Osteocyte (in vitro differentiated cells): Measurements from ENCODE around the gene RBM7. TPM values are rescaled to one million over a fixed set of nuclear protein-coding genes. Genes with fewer than 3 reads are reported as not detected.

Experiments used
- DNase-seq: peaks from one replicate; pipeline ENCODE4 v3.0.0; 2021; ENCODE audit warnings: mixed read lengths; ENCODE audit not compliant: unreplicated experiment; ENCODE audit errors: extremely low spot score
- H3K27ac Mint-ChIP-seq: one replicate; pipeline ENCODE4 v1.8.0; 2021; ENCODE audit warnings: mild to moderate bottlenecking, mixed read lengths; ENCODE audit not compliant: unreplicated experiment
- H3K27me3 Mint-ChIP-seq: one replicate; pipeline ENCODE4 v1.8.0; 2021; ENCODE audit warnings: mixed read lengths; ENCODE audit not compliant: unreplicated experiment
- H3K36me3 Mint-ChIP-seq: one replicate; pipeline ENCODE4 v1.8.0; 2021; ENCODE audit warnings: mixed read lengths; ENCODE audit not compliant: unreplicated experiment
- H3K4me1 Mint-ChIP-seq: one replicate; pipeline ENCODE4 v1.8.0; 2021; ENCODE audit warnings: mixed read lengths; ENCODE audit not compliant: unreplicated experiment
- H3K4me3 Mint-ChIP-seq: one replicate; pipeline ENCODE4 v1.8.0; 2021; ENCODE audit warnings: mild to moderate bottlenecking, moderate library complexity, mixed read lengths; ENCODE audit not compliant: unreplicated experiment
- H3K9me3 Mint-ChIP-seq: one replicate; pipeline ENCODE4 v1.8.0; 2021; ENCODE audit warnings: mixed read lengths; ENCODE audit not compliant: unreplicated experiment
- total RNA-seq: library from RNA; stranded (reverse); gene quantifications from 2 replicates; pipeline ENCODE4 v1.2.1, GENCODE V29; 2021
- TF ChIP-seq, protein P1 (sequence below): fragments of 200-600 bp; sonication (generic); IDR thresholded peaks from 2 replicates; pipeline ENCODE4 v1.5.0; 2021; ENCODE audit warnings: antibody characterized with exemption, mild to moderate bottlenecking, moderate library complexity

RBM7 gene
- total RNA-seq, 1 donor from 2014 or later = 35.0 TPM

DNA sequence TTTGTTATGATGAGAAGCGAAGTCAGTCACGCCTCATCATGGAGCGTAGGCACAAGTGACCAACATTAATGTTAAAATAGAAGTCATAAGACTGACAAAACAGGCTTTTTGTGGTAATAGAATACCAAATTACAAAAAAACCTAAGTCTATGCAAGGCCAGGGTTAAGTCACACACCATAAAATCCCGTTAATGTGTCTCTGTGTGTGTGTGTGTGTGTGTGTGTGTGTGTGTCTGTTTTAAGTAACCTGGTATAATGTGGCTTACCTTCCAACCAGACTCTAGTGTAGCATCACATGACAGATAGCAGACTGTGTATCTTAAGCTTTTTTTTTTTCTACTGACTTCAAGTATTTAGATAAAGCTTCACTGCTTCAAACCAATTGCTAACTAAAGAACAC is 38.1 kb upstream of the RBM7 start:
- Mint-ChIP-seq H3K9me3 (no peaks in the 10 kb centered on the region), H3K27ac (no peak overlapping the region), H3K36me3 (no peaks in the 10 kb centered on the region), H3K4me3 (no peak overlapping the region), H3K4me1 (peaks cover 31% of the 10 kb centered on the region), H3K27me3 (no peaks in the 10 kb centered on the region)
- no peak for DNase-seq
- TF ChIP-seq, protein P1, sequence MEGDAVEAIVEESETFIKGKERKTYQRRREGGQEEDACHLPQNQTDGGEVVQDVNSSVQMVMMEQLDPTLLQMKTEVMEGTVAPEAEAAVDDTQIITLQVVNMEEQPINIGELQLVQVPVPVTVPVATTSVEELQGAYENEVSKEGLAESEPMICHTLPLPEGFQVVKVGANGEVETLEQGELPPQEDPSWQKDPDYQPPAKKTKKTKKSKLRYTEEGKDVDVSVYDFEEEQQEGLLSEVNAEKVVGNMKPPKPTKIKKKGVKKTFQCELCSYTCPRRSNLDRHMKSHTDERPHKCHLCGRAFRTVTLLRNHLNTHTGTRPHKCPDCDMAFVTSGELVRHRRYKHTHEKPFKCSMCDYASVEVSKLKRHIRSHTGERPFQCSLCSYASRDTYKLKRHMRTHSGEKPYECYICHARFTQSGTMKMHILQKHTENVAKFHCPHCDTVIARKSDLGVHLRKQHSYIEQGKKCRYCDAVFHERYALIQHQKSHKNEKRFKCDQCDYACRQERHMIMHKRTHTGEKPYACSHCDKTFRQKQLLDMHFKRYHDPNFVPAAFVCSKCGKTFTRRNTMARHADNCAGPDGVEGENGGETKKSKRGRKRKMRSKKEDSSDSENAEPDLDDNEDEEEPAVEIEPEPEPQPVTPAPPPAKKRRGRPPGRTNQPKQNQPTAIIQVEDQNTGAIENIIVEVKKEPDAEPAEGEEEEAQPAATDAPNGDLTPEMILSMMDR = no peak

DNA sequence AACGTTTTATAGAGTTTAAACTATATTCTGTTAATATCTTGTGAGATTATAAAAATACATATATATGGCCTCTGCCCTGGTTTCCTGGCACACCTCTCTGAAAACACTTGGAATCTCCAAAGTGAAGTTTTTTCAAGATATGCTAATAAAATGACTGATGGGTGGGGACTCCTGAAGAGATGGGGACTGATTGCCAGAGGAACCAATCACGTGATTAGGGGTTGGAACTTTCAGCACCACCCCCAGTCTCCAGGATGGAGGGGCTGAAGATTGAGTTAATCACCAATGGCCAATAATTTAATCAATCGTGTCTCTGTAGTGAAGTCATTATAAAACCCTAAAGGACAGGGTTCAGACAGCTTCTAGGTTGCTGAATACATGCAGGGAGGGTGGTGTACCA is 37.5 kb upstream of the RBM7 start:
- Mint-ChIP-seq H3K27ac (no peak overlapping the region), H3K4me1 (peaks cover 37% of the 10 kb centered on the region), H3K27me3 (no peaks in the 10 kb centered on the region), H3K36me3 (no peaks in the 10 kb centered on the region), H3K9me3 (no peaks in the 10 kb centered on the region), H3K4me3 (no peak overlapping the region)
- TF ChIP-seq, protein P1 = no peak
- DNase-seq = no peak

DNA sequence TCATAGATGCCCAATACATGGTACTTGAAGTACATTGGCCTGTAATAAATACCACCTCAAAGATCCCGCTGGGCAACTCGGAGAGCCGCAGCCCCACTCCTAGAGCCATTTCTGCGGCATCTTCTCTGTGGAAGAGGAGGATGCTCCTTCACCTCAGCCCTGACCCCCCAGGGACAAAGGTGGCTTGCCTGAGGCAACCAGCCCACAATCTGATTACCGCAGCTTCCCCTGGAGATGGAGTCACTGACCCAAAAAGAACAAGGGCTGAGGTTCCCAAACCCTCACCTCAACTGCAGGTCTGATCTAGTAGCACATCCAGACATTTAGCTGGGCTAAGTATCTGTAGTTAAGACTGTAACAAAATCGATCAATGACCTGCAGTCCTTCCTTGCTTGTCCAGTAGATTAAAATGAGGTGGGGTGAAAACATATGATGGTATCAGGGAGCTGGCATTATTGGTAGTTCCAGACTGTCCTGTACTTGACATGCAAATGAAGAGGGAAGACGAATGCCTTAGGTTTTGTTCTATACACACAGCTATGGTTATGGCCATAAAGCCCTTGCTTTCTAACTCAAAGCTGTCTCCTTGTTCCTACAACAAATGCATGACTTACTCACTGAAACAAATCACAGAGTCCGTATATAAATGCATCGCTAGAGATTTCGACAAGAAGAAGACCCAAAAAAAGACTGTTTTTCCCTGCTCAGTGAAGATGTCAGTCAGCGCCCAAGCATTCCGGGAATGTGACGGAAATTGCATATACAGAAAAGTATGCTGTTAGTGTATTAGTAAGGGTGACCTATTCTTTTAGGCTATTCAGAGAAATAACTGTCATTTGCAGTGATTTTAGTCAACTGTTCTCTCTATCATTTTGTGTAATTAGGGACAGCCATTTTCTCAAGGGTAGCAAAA is 33.9 kb upstream of the RBM7 start:
- Mint-ChIP-seq H3K4me3 (peak overlapping the region; percentile 53), H3K27me3 (no peaks in the 10 kb centered on the region), H3K9me3 (no peaks in the 10 kb centered on the region), H3K4me1 (peaks cover 25% of the 10 kb centered on the region), H3K36me3 (no peaks in the 10 kb centered on the region), H3K27ac (peak overlapping the region; percentile 94)
- TF ChIP-seq, protein P1 = no peak
- DNase-seq = no peak

DNA sequence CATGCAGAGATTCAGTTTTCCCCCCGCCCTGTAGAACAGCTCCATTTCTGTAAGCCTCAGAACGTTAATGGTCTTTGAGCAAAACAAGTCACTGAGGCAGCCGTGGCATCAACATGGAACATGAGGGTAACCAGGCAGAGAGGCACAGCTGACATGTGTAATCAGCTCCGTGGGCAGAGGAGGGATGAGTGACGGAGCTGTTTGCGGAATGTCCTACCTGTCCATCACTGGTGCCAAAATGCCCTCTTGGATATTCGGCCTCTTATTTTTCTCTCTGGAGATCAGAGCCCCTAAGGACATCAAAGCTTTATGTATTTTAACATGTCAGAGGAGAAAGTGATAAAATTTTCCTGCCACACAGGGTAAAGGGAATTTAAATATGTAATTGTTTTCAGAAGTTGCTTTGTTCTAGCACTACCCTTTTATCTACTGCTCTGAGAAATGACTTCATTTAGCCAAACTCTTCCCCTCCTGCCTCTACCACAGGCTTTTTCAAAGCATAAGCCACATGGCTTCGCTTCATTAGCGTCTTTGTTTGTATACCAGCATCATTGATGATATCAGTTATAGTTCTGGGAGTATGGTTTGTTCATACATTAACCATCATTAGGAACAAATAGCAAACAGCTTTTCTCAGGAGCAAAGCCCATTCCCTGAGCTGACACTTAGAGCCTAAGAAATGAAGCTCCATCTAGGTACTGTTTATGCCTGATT is 33.1 kb upstream of the RBM7 start:
- DNase-seq = no peak

More for the DNA sequence above, 33.1 kb upstream of the RBM7 start:
- no peaks in the 10 kb centered on the region for H3K36me3 Mint-ChIP-seq
- no peaks in the 10 kb centered on the region for H3K27me3 Mint-ChIP-seq
- TF ChIP-seq, protein P1 = no peak
- H3K4me3 Mint-ChIP-seq = peak overlapping the region; percentile 53
- peaks cover 25% of the 10 kb centered on the region for H3K4me1 Mint-ChIP-seq
- H3K9me3 Mint-ChIP-seq = no peaks in the 10 kb centered on the region
- peak overlapping the region; percentile 94 for H3K27ac Mint-ChIP-seq
